Activated gamma-delta T cell treated with anti-CD3 and anti-CD28 coated beads, Interleukin-2, amount 50 U/mL, for 16 hours (primary cell): ENCODE results near the gene DENND6A.
"Not testable (repeated sequence)": the region's sequence is repeated elsewhere in the genome, so short reads cannot be mapped to it uniquely, and the experiment has no call there.

Experiments used
- DNase-seq: peaks from one replicate; pipeline ENCODE4 v3.0.0-alpha.2; 2020; ENCODE audit warnings: low read depth

Gene DENND6A

GRCh38 chr3:57634259-57634658 is 58.6 kb downstream of the DENND6A start:
- DNase-seq: not testable (repeated sequence)

GRCh38 chr3:57627976-57628375 is 64.9 kb downstream of the DENND6A start:
- DNase-seq: no peak

GRCh38 chr3:57624801-57625200 is 68.1 kb downstream of the DENND6A start:
- no peak for DNase-seq

- no peak for DNase-seq
These were observed 70.5 kb downstream of the DENND6A start for GRCh38 chr3:57622362-57622761.

- no peak for DNase-seq
These were observed 75.1 kb downstream of the DENND6A start for GRCh38 chr3:57617739-57618138.

GRCh38 chr3:57616233-57616632 is 76.6 kb downstream of the DENND6A start:
- DNase-seq: no peak

- not testable (repeated sequence) for DNase-seq
These were observed 81.0 kb downstream of the DENND6A start for GRCh38 chr3:57611870-57612269.

GRCh38 chr3:57605683-57606082 is 87.2 kb downstream of the DENND6A start:
- DNase-seq: no peak

GRCh38 chr3:57604971-57605370 is 87.9 kb downstream of the DENND6A start:
- DNase-seq: no peak

GRCh38 chr3:57600195-57600594 is 92.7 kb downstream of the DENND6A start:
- DNase-seq: no peak

- no peak for DNase-seq
These were observed 94.0 kb downstream of the DENND6A start for GRCh38 chr3:57598765-57599360.

- peak; percentile 98 for DNase-seq
These were observed 95.6 kb downstream of the DENND6A start, which contains the start of gene ARF4 for GRCh38 chr3:57597127-57597923. ARF4 (minus strand) TSS chr3:57597344; CDS start chr3:57597140, 204 bp downstream.

- peak; percentile 44 for DNase-seq
These were observed 96.3 kb downstream of the DENND6A start for GRCh38 chr3:57596495-57597126.

GRCh38 chr3:57594576-57594975 is 98.3 kb downstream of the DENND6A start:
- no peak for DNase-seq

- DNase-seq: no peak
These were observed 98.7 kb downstream of the DENND6A start for GRCh38 chr3:57594144-57594543.

GRCh38 chr3:57592306-57592705 is 100.6 kb downstream of the DENND6A start:
- DNase-seq: no peak

- no peak for DNase-seq
These were observed 105.0 kb downstream of the DENND6A start for GRCh38 chr3:57587905-57588304.

- no peak for DNase-seq
These were observed 106.1 kb downstream of the DENND6A start for GRCh38 chr3:57586778-57587177.

GRCh38 chr3:57583544-57583943 is 109.3 kb downstream of the DENND6A start:
- no peak for DNase-seq

GRCh38 chr3:57582474-57583168 is 110.3 kb downstream of the DENND6A start:
- no peak for DNase-seq

GRCh38 chr3:57577801-57578200 is 115.1 kb downstream of the DENND6A start:
- DNase-seq: no peak

GRCh38 chr3:57575966-57576626 is 116.8 kb downstream of the DENND6A start:
- DNase-seq: no peak
